Measurements from ENCODE around the gene TIMM22. TPM values are rescaled to one million over a fixed set of nuclear protein-coding genes. Genes with fewer than 3 reads are reported as not detected.

Gene TIMM22
- polyA plus RNA-seq, 3 donors: 3.2 to 13.6 (median 13.1) TPM

DNA sequence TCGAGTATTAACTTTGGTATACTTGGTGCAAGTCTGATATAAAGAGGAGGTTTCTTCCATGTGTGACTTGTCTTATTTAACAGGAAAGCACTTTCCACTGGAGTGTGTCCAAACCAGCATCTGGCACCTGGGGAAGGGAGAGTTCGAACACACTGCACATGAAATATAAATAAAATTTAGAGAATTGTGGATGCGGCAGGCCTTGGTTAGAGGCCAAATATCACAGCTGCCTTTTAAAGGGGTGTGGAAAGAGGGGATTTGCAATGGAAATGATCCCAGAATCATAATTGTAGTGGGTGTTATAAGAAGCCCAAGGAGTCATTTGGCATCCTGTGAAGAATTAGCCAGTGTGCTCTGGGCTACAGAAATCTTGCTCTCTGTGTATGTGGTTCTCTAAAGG lies 13.0 kb upstream of the TIMM22 start:
- intact Hi-C loops (cut with micrococcal nuclease): loop anchor here (5.0 kb wide), 4 partner anchors 97 to 218 kb away; no protein-coding TSS in a partner anchor
- no peak overlapping the region for H3K4me3 ChIP-seq (replicated peaks in 1 of 3; ENCODE audit: low read depth in 2 of 3, low read length in 3 of 3)

DNA sequence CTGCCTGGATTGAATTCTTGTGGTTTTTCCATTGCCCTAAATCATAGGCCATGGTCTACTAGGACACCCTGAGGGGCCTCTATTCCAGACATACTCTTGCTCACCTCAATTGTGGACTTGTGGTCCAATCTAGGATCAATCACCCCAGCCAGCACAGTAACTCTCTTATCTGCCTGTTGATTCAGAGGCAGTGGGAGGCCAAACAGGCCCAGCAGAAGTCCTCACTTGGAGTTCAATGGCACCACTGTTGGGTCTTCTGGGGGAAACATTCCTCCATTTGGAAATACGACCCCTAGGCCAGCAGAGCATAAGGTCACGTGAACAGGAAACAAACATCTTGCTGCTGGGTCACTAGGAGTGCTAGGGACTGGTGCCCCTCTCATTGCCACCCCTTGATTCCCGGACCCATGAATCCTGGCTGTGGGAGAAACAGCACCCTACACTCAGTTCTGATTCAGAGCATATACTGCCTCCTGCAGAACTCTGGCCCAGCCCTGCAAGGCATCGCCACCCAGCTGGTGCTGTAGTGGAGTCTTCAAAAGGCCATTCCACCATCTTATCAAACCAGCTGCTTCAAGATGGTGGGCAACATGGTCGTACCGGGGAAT lies 10.5 kb upstream of the TIMM22 start:
- no peaks in the 10 kb centered on the region for H3K79me2 ChIP-seq (ENCODE audit: insufficient read depth, low read length)
- no peak overlapping the region for H3K27ac ChIP-seq (ENCODE audit: low read depth in 1 of 2, low read length in 2 of 2)
- no peaks in the 10 kb centered on the region for H3K36me3 Mint-ChIP-seq
- no peak overlapping the region for H3K4me2 ChIP-seq (replicated peaks; ENCODE audit: extremely low read depth, low read length, poor library complexity, severe bottlenecking)
- H2AFZ ChIP-seq (ENCODE audit: insufficient read depth, low read depth, low read length, poor library complexity, severe bottlenecking): no peak overlapping the region
- no peak overlapping the region for H3K4me3 Mint-ChIP-seq
- no peak for TF ChIP-seq CTCF (IDR thresholded peaks at IDR 0.05)
- no peaks in the 10 kb centered on the region for H3K36me3 ChIP-seq (replicated peaks in 1 of 2; ENCODE audit: control insufficient read depth in 1 of 2, insufficient read depth in 2 of 2, low read length in 2 of 2)
- intact Hi-C loops (cut with micrococcal nuclease): no loop called here
- no peak overlapping the region for H3K9ac ChIP-seq (ENCODE audit: insufficient read depth, low read length, poor library complexity, severe bottlenecking)
- peaks cover 0 to 6% (median 2%) of the 10 kb centered on the region in 7 donors for H3K9me3 Mint-ChIP-seq
- H3K27ac Mint-ChIP-seq: no peak overlapping the region
- no peak overlapping the region for H3K4me3 ChIP-seq (replicated peaks in 1 of 3; ENCODE audit: low read depth in 2 of 3, low read length in 3 of 3)
- no peaks in the 10 kb centered on the region for H4K20me1 ChIP-seq (ENCODE audit: insufficient read depth, low read length)
- no peak for DNase-seq
- H3K27me3 ChIP-seq (ENCODE audit: control insufficient read depth in 2 of 2, insufficient read depth in 2 of 2, low read length in 2 of 2): no peaks in the 10 kb centered on the region
- 92% methylated on average over 5 of the region's 6 CpGs for WGBS (ENCODE audit: insufficient coverage)
- no peaks in the 10 kb centered on the region for H3K4me1 Mint-ChIP-seq
- H3K27me3 Mint-ChIP-seq (ENCODE audit: low read depth in 3 of 3): peaks cover 4 to 5% (median 5%) of the 10 kb centered on the region in 3 donors
- H3K4me1 ChIP-seq (ENCODE audit: control insufficient read depth in 1 of 2, insufficient read depth in 2 of 2, low read length in 2 of 2): no peaks in the 10 kb centered on the region
- peaks cover 0 to 7% of the 10 kb centered on the region in 2 donors for H3K9me3 ChIP-seq (replicated peaks in 1 of 2; ENCODE audit: control insufficient read depth in 1 of 2, insufficient read depth in 1 of 2, low read length in 2 of 2)

More for the DNA sequence above, 13.0 kb upstream of the TIMM22 start:
- Mint-ChIP-seq H3K4me1 (peaks cover 13% of the 10 kb centered on the region), H3K27me3 (ENCODE audit: low read depth in 3 of 3) (peaks cover 3 to 11% (median 4%) of the 10 kb centered on the region in 3 donors), H3K4me3 (no peak overlapping the region), H3K36me3 (no peaks in the 10 kb centered on the region), H3K27ac (no peak overlapping the region), H3K9me3 (peaks cover 0 to 4% (median 0%) of the 10 kb centered on the region in 7 donors)
- no peak overlapping the region for H3K4me2 ChIP-seq (replicated peaks; ENCODE audit: extremely low read depth, low read length, poor library complexity, severe bottlenecking)
- 89% methylated on average over 2 of the region's 3 CpGs for WGBS (ENCODE audit: insufficient coverage)
- H3K27me3 ChIP-seq (ENCODE audit: control insufficient read depth in 2 of 2, insufficient read depth in 2 of 2, low read length in 2 of 2): peaks cover 0 to under 1% of the 10 kb centered on the region in 2 donors
- no peaks in the 10 kb centered on the region for H3K79me2 ChIP-seq (ENCODE audit: insufficient read depth, low read length)
- no peaks in the 10 kb centered on the region for H3K9me3 ChIP-seq (replicated peaks in 1 of 2; ENCODE audit: control insufficient read depth in 1 of 2, insufficient read depth in 1 of 2, low read length in 2 of 2)
- H3K4me1 ChIP-seq (ENCODE audit: control insufficient read depth in 1 of 2, insufficient read depth in 2 of 2, low read length in 2 of 2): peaks cover 11 to 12% of the 10 kb centered on the region in 2 donors
- H4K20me1 ChIP-seq (ENCODE audit: insufficient read depth, low read length): no peaks in the 10 kb centered on the region
- H2AFZ ChIP-seq (ENCODE audit: insufficient read depth, low read depth, low read length, poor library complexity, severe bottlenecking): no peak overlapping the region
- H3K36me3 ChIP-seq (replicated peaks in 1 of 2; ENCODE audit: control insufficient read depth in 1 of 2, insufficient read depth in 2 of 2, low read length in 2 of 2): no peaks in the 10 kb centered on the region
- no peak overlapping the region for H3K27ac ChIP-seq (ENCODE audit: low read depth in 1 of 2, low read length in 2 of 2)
- no peak overlapping the region for H3K9ac ChIP-seq (ENCODE audit: insufficient read depth, low read length, poor library complexity, severe bottlenecking)
- no peak for DNase-seq
- TF ChIP-seq CTCF (IDR thresholded peaks at IDR 0.05): no peak
